ENCODE results near the gene GGTLC3.
"Not testable (repeated sequence)": the region's sequence is repeated elsewhere in the genome, so short reads cannot be mapped to it uniquely, and the experiment has no call there.

The GGTLC3 gene

GRCh38 chr22:18518061-18518460 is at the start of gene GGTLC3:
Gene GGTLC3, minus strand, starts transcription at chr22:18518161. Its CDS starts 264 bp downstream, at chr22:18517897.
- not testable (repeated sequence) for DNase-seq (ENCODE audit: low read depth)

GRCh38 chr22:18560099-18560974 is 42.4 kb upstream of the GGTLC3 start:
- not testable (repeated sequence) for DNase-seq (ENCODE audit: low read depth)

DNA sequence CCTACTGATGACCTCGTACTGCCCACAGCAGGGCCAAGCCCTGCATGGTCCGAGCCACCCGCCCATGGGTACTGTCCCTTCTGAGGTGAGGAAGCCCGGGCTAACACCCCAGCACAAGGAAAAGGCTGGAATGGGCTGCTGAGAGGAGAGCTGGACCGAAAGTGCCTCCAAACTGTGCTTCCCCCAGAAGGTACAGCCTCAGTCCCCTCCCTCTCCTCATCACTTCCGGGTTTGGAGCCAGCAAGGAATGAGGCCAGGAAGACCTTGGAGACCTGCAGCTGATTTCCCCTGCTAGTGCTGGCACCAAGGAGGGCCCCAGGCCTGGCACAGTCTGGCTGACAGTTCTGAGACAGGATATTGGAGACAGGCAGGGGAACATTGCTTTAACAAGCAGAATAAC is 41.0 kb upstream of the GGTLC3 start:
- not testable (repeated sequence) for DNase-seq (ENCODE audit: low read depth)

GRCh38 chr22:18558516-18558915 is 40.6 kb upstream of the GGTLC3 start:
- DNase-seq (ENCODE audit: low read depth), result not testable (repeated sequence)

GRCh38 chr22:18554280-18555256 is 36.6 kb upstream of the GGTLC3 start:
- DNase-seq (ENCODE audit: low read depth), result not testable (repeated sequence)

- not testable (repeated sequence) for DNase-seq (ENCODE audit: low read depth)
Measured at GRCh38 chr22:18552839-18553597, 35.1 kb upstream of the GGTLC3 start.

DNA sequence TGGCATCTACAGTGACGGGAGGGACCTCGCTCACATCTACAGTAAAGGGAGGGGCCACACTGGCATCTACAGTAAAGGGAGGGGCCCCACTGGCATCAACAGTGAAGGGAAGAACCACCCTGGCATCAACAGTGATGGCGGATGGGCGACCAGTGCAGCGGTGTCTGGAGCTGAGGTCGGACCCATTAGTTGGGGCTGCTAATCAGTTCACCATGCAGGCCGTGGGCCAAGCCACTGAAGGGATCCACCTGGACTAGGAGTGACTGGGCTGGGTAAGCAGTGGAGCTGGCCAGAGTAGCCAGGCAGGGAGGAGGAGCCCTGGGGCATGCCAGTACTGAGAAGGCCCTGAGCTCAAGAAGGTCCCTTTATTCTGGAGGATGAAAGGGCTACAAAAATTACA is 33.1 kb upstream of the GGTLC3 start:
- DNase-seq (ENCODE audit: low read depth), result not testable (repeated sequence)

- DNase-seq (ENCODE audit: low read depth), result not testable (repeated sequence)
Measured at GRCh38 chr22:18549458-18550179, 31.7 kb upstream of the GGTLC3 start.

DNA sequence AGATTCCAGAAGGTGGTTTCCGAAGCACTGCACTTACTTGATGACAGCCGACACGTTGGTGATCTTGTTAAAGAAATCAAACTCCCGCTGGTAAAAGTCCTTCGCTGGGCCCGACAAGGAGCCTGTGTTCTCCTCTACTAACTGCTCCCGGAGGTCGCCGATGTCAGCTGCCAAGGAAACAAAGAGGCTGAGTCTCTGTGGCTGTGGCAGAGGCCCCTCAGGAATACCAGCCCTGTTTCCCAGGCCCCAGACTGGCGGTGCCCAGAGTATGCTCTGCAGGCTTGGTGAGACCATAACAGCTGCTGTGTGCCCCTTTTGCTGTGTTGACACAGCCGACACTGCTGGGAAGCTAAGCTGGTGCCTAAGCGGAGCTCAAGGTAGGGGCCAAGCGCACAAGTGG is 26.7 kb upstream of the GGTLC3 start:
- not testable (repeated sequence) for DNase-seq (ENCODE audit: low read depth)

- not testable (repeated sequence) for DNase-seq (ENCODE audit: low read depth)
Measured at GRCh38 chr22:18543400-18543799, 25.4 kb upstream of the GGTLC3 start.

- not testable (repeated sequence) for DNase-seq (ENCODE audit: low read depth)
Measured at GRCh38 chr22:18539994-18540393, 22.0 kb upstream of the GGTLC3 start.

DNA sequence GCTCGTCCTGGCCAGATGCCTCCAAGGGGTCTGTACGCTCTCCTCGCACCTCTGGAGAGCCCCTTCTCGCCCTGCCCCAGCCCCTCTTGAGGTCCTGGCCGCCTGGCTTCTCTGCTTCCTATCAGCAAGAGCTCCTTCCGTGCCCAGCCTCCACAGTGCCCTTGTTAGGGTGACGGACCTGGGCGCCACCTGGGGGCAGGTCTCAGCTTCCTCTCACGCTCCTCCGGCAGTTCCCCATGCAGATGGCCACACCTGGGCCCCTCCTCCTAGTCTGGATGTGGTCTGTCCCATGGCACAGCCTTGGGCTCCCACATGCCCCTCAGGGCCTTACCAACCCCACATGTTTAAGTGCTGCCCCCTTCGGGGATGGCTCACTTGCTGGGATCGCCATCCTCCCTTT is 16.4 kb upstream of the GGTLC3 start:
- not testable (repeated sequence) for DNase-seq (ENCODE audit: low read depth)

- not testable (repeated sequence) for DNase-seq (ENCODE audit: low read depth)
Measured at GRCh38 chr22:18533633-18534032, 15.7 kb upstream of the GGTLC3 start.

DNA sequence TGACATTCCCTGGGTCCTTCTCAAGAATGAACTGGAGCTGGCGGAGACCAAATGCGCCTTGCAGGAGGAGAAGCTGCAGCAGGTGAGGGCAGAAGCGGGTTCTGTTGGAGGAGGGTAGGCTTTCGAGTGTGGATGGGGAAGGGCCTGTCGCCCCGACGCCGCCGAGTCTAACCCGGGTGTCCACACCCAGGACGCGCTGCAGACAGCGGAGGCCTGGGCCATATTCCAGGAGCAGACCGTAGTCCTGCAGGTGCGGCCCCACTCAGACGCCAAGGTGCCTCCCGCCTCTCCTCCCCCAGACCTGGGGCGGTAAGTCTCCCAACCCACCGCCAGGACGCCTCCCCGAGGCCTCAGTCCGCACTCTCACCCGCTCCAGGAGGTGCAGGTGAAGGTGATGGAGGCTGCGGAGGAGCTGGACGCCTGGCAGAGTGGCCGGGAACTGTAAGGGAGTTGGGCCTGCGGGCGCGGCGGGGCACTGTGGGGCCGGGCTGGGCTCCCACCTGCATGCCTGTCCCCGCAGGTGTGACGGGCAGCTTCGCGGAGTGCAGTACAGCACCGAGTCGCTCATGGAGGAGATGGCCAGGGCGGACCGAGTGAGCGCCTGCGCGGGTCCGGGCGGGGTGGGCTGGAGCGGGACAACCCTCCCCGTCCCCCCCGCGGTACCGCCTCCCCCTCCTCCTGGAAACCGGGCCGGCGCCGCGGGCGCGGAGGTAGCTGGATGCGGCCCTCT is 11.6 kb upstream of the GGTLC3 start:
- not testable (repeated sequence) for DNase-seq (ENCODE audit: low read depth)

DNA sequence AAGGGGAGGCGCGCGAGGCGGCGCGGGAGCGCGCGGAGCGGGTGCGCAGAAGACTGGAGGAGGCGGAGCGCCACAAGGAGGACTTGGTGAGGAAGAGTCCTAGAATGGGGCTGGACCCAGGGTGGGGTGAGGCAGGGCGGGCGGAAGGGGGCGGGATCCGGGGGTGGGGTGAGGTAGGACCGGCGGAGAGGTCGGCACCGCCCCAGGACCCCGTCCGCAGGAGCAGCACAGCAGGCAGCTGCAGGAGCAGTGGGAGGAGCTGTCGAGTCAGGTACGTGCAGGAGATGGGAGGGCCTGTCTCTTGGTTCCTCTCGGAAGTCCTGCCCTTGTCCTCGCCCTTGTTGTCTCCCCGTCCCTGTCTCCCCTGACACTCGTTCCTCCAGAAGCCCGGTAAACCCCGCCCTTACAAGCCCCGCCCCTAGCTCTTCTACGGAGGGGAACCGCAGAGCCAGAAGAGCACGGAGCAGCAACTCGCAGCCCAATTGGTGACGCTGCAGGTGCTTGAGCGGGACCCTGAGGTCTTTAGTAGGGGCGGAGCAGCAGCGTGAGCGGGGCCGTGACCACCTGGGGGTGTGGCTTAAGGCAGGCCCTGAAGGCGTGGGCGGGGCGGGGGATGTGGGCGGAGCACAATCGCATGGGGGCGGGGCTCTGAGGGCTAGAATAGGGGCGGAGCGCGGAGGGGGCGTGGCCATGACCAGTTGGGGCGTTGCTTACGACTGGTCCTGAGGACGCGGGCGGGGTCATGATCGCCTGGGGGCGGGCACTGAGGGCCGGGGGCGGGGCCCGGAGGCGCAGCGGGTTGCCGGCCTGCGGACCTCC is 10.8 kb upstream of the GGTLC3 start:
- peak; percentile 88 for DNase-seq (ENCODE audit: low read depth)

DNA sequence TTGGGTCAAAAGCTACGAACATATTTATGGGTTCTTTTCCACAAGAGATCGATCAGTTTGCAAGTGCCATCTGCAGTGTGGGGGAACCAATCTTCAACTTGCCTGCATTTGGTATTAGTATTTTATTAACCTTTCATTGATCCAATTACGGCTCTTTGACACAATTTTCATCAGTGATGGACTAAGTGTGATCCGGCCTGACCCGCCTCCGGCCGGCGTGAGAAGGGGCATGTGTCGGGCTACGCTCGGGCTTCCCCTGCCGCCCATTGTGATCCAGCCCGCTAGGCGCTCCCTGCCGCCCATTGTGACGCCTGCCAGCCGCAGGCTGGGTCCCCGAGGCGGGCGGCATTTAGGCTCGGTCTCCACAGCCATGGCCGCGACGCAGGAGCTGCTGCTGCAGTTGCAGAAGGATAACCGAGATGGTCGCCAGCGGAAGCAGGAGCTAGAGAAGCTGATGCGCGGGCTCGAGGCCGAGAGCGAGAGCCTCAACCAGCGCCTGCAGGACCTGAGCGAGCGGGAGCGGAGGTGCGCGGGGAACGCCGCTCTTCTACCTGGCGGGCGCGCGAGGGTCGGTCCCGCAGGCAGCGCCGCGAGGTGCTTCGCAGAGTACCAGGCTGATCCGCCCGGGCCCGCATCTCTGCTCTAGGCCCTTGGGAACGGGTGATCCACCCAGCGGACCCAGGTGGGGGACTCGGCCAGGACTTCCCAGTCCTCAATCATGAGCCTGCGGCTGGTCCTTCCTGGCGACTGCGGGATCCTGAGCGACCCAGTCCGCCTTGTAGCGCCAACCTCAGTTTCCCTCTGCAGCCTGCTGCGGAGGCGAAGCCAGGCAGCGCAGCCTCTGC is 10.0 kb upstream of the GGTLC3 start, which contains the start of gene TMEM191B:
TMEM191B (plus strand) TSS at position 51 of the 845 bp plus-strand sequence; CDS start at position 230, 179 bp downstream.
- not testable (repeated sequence) for DNase-seq (ENCODE audit: low read depth)

DNA sequence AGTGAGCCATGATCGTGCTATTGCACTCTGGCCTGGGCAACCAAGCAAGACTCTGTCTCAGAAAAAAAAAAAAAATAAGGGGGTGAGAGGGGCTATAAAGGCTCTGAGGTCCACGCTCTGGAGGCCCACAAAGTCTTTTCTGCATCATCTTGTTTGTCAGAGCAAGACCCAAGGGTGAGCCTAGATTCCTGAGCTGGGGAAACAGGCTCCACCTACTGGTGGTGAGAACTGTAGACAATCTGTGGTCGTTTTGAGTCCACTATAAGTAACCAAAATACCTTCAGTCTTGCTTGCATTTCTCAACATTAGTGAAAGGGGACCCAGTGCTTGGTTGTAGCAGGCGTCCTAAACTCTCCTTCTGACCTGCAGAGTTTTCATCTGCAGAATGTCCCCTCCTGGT is 5.4 kb upstream of the GGTLC3 start:
- DNase-seq (ENCODE audit: low read depth), result not testable (repeated sequence)

DNA sequence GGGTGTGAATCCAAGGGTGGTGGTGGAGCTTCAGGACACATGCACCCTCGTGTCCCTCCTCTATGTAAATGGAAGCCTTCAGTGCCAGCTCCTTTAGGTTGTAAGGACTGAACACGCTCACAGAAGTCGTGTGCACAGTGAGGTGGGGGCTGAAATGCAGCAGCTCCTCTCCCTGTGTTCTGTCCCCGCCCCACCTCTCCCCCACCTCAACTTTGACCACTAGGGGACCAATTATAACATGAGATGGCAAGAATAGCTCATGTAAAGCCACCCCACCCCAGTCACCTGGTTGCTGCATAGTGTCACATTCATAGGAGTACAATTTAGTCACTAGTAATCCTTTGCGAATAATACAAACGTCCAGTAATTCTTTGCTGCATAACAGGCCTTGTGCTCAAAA is 4.8 kb upstream of the GGTLC3 start:
- not testable (repeated sequence) for DNase-seq (ENCODE audit: low read depth)

Data from activated T-cell treated with anti-CD3 and anti-CD28 coated beads for 48 hours (primary cell).